ENCODE results near the gene UBA1. TPM values are rescaled to one million over a fixed set of nuclear protein-coding genes. Genes with fewer than 3 reads are reported as not detected.
A peak's percentile ranks its signal among the peaks of the same experiment; 100 is the strongest.

Gene UBA1
- total and polyA plus RNA-seq, 2 of the 13 experiments (the other 11 are each of a cell fraction or from before 2014, with no cell fraction given), result 93.3 to 129 TPM

DNA sequence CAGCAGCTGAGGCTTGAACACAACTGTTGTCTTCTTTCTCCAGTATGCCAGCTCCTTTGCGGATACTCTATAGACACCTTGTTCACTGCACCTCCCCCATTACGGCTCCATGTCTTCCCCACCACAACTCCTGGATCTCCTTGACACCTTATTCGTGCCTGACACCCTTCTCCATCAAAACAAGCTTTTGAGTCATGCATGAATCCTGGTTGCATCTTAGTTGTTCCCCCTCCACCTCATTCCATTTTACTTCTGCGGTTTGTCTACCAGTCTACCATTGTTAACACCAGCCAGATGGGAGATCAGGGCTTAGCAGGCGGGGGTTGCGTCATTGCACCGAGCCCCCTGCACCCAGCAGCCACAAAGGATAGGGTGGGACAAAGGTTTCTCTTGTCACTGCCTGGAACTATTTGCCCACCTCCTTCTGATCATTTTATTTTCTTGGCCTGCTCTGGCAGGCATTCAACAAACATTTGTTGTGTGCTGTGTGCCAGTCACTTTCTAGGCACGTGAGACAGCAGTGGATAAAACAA is 22.8 kb downstream of the UBA1 start:
- TF ChIP-seq GTF2F1 (IDR thresholded peaks at IDR 0.05; ENCODE audit: low read length) (no peak), ZNF550 (CRISPR knock-in tag; IDR thresholded peaks at IDR 0.05; ENCODE audit: borderline replicate concordance) (no peak), NR2C2 (CRISPR knock-in tag; IDR thresholded peaks at IDR 0.05; ENCODE audit: borderline replicate concordance) (no peak), ZNF446 (CRISPR knock-in tag; IDR thresholded peaks at IDR 0.05) (no peak), ARID2 (CRISPR knock-in tag; IDR thresholded peaks at IDR 0.05; ENCODE audit: borderline replicate concordance) (no peak), ZNF225 (CRISPR knock-in tag; IDR thresholded peaks at IDR 0.05) (no peak), RFX5 (IDR thresholded peaks at IDR 0.05; ENCODE audit: low read depth, low read length) (no peak)
- TF ChIP-seq, protein P1, sequence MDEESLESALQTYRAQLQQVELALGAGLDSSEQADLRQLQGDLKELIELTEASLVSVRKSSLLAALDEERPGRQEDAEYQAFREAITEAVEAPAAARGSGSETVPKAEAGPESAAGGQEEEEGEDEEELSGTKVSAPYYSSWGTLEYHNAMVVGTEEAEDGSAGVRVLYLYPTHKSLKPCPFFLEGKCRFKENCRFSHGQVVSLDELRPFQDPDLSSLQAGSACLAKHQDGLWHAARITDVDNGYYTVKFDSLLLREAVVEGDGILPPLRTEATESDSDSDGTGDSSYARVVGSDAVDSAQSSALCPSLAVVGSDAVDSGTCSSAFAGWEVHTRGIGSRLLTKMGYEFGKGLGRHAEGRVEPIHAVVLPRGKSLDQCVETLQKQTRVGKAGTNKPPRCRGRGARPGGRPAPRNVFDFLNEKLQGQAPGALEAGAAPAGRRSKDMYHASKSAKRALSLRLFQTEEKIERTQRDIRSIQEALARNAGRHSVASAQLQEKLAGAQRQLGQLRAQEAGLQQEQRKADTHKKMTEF (CRISPR knock-in tag; IDR thresholded peaks at IDR 0.05), result no peak
- TF ChIP-seq, protein P2, sequence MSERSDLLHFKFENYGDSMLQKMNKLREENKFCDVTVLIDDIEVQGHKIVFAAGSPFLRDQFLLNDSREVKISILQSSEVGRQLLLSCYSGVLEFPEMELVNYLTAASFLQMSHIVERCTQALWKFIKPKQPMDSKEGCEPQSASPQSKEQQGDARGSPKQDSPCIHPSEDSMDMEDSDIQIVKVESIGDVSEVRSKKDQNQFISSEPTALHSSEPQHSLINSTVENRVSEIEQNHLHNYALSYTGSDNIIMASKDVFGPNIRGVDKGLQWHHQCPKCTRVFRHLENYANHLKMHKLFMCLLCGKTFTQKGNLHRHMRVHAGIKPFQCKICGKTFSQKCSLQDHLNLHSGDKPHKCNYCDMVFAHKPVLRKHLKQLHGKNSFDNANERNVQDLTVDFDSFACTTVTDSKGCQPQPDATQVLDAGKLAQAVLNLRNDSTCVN (CRISPR knock-in tag; IDR thresholded peaks at IDR 0.05; ENCODE audit: borderline replicate concordance), result no peak
- TF ChIP-seq, protein P3, sequence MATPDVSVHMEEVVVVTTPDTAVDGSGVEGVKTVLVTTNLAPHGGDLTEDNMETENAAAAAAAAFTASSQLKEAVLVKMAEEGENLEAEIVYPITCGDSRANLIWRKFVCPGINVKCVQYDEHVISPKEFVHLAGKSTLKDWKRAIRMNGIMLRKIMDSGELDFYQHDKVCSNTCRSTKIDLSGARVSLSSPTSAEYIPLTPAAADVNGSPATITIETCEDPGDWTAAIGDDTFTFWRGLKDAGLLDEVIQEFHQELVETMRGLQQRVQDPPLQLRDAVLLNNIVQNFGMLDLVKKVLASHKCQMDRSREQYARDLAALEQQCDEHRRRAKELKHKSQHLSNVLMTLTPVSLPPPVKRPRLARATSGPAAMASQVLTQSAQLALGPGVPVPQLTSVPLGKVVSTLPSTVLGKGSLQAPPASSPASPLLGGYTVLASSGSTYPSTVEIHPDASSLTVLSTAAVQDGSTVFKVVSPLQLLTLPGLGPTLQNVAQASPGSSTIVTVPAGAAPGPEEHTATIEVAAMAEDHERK (CRISPR knock-in tag; IDR thresholded peaks at IDR 0.05; ENCODE audit: low read depth), result no peak
- Histone ChIP-seq H3K9me3 (ENCODE audit: low read length) (no peaks in the 10 kb centered on the region), H3K36me3 (replicated peaks in 1 of 2; ENCODE audit: control insufficient read depth in 1 of 2, insufficient read depth in 2 of 2, low read length in 2 of 2) (peaks cover 6 to 19% of the 10 kb centered on the region in 2 experiments; a peak in 2 of 5 replicates), H3K79me2 (ENCODE audit: insufficient read depth, low read length) (peaks cover 26% of the 10 kb centered on the region), H3K27me3 (ENCODE audit: control insufficient read depth in 1 of 2, insufficient read depth in 2 of 2, low read length in 2 of 2) (no peaks in the 10 kb centered on the region), H3K4me2 (ENCODE audit: low read depth, low read length) (no peak overlapping the region), H3K4me1 (ENCODE audit: insufficient read depth, low read length) (peaks cover 35% of the 10 kb centered on the region), H4K20me1 (ENCODE audit: insufficient read depth, low read length) (peaks cover 22% of the 10 kb centered on the region), H3K4me3 (replicated peaks in 1 of 3; ENCODE audit: insufficient read depth in 1 of 3, low read depth in 2 of 3, low read length in 3 of 3) (no peak overlapping the region), H3K9ac (ENCODE audit: insufficient read depth, low read depth, low read length) (peak overlapping the region; percentile 52; the same call in 1 of the 2 replicates), H2AFZ (ENCODE audit: low read length) (no peak overlapping the region), H3K27ac (ENCODE audit: extremely low read length, insufficient read depth, low read length) (peak overlapping the region; percentile 80)
- FAIRE-seq (no peak), ATAC-seq (no peak), DNase-seq (ENCODE audit: low spot score) (no peak)
- in situ Hi-C loops (cut with HindIII; ENCODE audit: extremely low pct_ligation_motif_present, low pct_unique_long_range_greater_than_20kb) (no loop called here), intact Hi-C loops (cut with micrococcal nuclease; ENCODE audit: unreplicated experiment) (no loop called here)
- CTCF ChIA-PET (ENCODE audit: low intra/inter-chr PET ratio, low total read pairs), result no interaction called here
- BruUV-seq (replicated peaks), result no TSS peak
- 86% methylated on average over 8 of the region's 8 CpGs for WGBS (ENCODE audit: low lambda C conversion rate)
- POLR2A ChIA-PET, result interaction anchor here (2.0 to 6.2 kb wide), 2 partner anchors 8 to 16 kb away, joined by 9 to 69 read pairs; partner anchors contain the start of gene USP11
